Naive thymus-derived CD4-positive, alpha-beta T cell (primary cell): ENCODE results near the gene ALKBH6. TPM values are rescaled to one million over a fixed set of nuclear protein-coding genes. Genes with fewer than 3 reads are reported as not detected.

ENCODE experiments used
- ATAC-seq: fragments of 150-1000 bp; cut with Tn5 transposase; 2 replicates; pipeline ENCODE4 v1.10.0; 2021; ENCODE audit warnings: mild to moderate bottlenecking, moderate library complexity
- CTCF ChIA-PET: fragments of 350-600 bp; sonication (Branson Sonifier 250); formaldehyde crosslinking; loops from one replicate; lab custom pipeline; 2021; ENCODE audit warnings: antibody characterized with exemption; lab: Charles Lee
- POLR2A ChIA-PET: fragments of 350-600 bp; sonication (Branson Sonifier 250); formaldehyde crosslinking; loops from one replicate; lab custom pipeline; 2021; ENCODE audit warnings: antibody characterized with exemption, inconsistent platforms; lab: Charles Lee
- DNase-seq, 9 donors: peaks; one replicate each; pipeline versions ENCODE4 v3.0.0 to v3.0.0-alpha.2; 2020 to 2022; ENCODE audit warnings: mixed read lengths in 1 of 9
- H3K27ac ChIP-seq: one replicate; pipeline ENCODE4 v1.7.0; 2013; ENCODE audit warnings: mild to moderate bottlenecking, low read depth, low read length, moderate library complexity
- H3K27me3 ChIP-seq, 2 donors: one replicate each; pipeline ENCODE4 v1.7.0; 2013; ENCODE audit warnings: low read length in 2 of 2, mild to moderate bottlenecking in 2 of 2, moderate library complexity in 2 of 2; ENCODE audit not compliant: control insufficient read depth in 2 of 2, insufficient read depth in 2 of 2
- H3K36me3 ChIP-seq, 3 experiments: 1 replicate in 2 of 3; 2 replicates in 1 of 3; pipeline ENCODE4 v1.7.0; 2013; ENCODE audit warnings: low read length in 3 of 3, mild to moderate bottlenecking in 3 of 3, moderate library complexity in 1 of 3; ENCODE audit not compliant: insufficient read depth in 3 of 3, control insufficient read depth in 2 of 3
- H3K4me1 ChIP-seq, 2 donors: one replicate each; pipeline ENCODE4 v1.7.0; 2013; ENCODE audit warnings: low read length in 2 of 2, mild to moderate bottlenecking in 2 of 2, moderate library complexity in 1 of 2; ENCODE audit not compliant: control insufficient read depth in 2 of 2, insufficient read depth in 2 of 2
- H3K4me3 ChIP-seq: 2 replicates; pipeline ENCODE4 v1.7.0; 2013; ENCODE audit warnings: mild to moderate bottlenecking, low read length
- H3K9me3 ChIP-seq, 3 experiments: 1 replicate in 2 of 3; 2 replicates in 1 of 3; pipeline ENCODE4 v1.7.0; 2013; ENCODE audit warnings: low read length in 3 of 3; ENCODE audit not compliant: control insufficient read depth in 2 of 3
- H3K27ac Mint-ChIP-seq, 9 donors: one replicate each; pipeline ENCODE4 v1.8.0; 2020 to 2022; ENCODE audit warnings: mixed read lengths in 9 of 9, mild to moderate bottlenecking in 8 of 9, moderate library complexity in 5 of 9, inconsistent platforms in 2 of 9
- H3K27me3 Mint-ChIP-seq, 5 donors: one replicate each; pipeline ENCODE4 v1.8.0; 2021 to 2022; ENCODE audit warnings: mixed read lengths in 5 of 5, mild to moderate bottlenecking in 1 of 5
- H3K36me3 Mint-ChIP-seq, 5 donors: one replicate each; pipeline ENCODE4 v1.8.0; 2020 to 2022; ENCODE audit warnings: mixed read lengths in 5 of 5, mild to moderate bottlenecking in 3 of 5, inconsistent platforms in 1 of 5
- H3K4me1 Mint-ChIP-seq, 7 donors: one replicate each; pipeline ENCODE4 v1.8.0; 2020 to 2022; ENCODE audit warnings: mixed read lengths in 7 of 7, mild to moderate bottlenecking in 3 of 7, inconsistent platforms in 1 of 7
- H3K4me3 Mint-ChIP-seq, 10 donors: one replicate each; pipeline ENCODE4 v1.8.0; 2020 to 2022; ENCODE audit warnings: mild to moderate bottlenecking in 10 of 10, mixed read lengths in 10 of 10, moderate library complexity in 6 of 10, inconsistent platforms in 2 of 10
- H3K9me3 Mint-ChIP-seq, 11 donors: one replicate each; pipeline ENCODE4 v1.8.0; 2020 to 2022; ENCODE audit warnings: mixed read lengths in 11 of 11, mild to moderate bottlenecking in 4 of 11, inconsistent platforms in 1 of 11, moderate library complexity in 1 of 11
- intact Hi-C, 2 donors: fragments of 100-400 bp; cut with micrococcal nuclease; formaldehyde crosslinking; loops; one replicate each; pipeline ENCODE4 v1.15.1; 2023
- polyA plus RNA-seq, 2 donors: library from polyadenylated mRNA; unstranded; fragments of 300-500 nt; fragmentation: Illumina TruSeq; gene quantifications; one replicate each; pipeline ENCODE4 v1.2.3, GENCODE V29; 2021
- total RNA-seq, 6 experiments: library from RNA in 5 of 6; stranded (reverse) in 5 of 6; gene quantifications; 1 replicate in 5 of 6; 2 replicates in 1 of 6; pipeline ENCODE4 v1.2.3 and lab custom pipeline; 2021 to 2026

ALKBH6 gene
- 10 to 100 TPM; 32.6 to 60.6 (median 49.3) TPM for total RNA-seq
- 10 to 100 TPM; 19.1 to 34.1 TPM for polyA plus RNA-seq
- total RNA-seq (lab: John Stamatoyannopoulos, UW) = 7.4 reads per million, percentile 30 among the genes with 10 or more reads in this experiment

- ChIA-PET CTCF (interaction anchor here (1.0 kb wide), 1 partner anchor 56 kb away, joined by 3 read pairs; no protein-coding TSS in a partner anchor), POLR2A (interaction anchor here (0.5 to 2.1 kb wide), 10 partner anchors 9 to 803 kb away, joined by 3 to 12 read pairs (median 4); partner anchors contain the start of genes IGFLR1, SDHAF1, THAP8 and WDR62)
- Histone ChIP-seq H3K36me3 (peaks cover 0 to 9% (median 0%) of the 10 kb centered on the region in 3 experiments), H3K9me3 (no peaks in the 10 kb centered on the region), H3K4me3 (peak within 1 kb of the TSS; percentile 93), H3K4me1 (peaks cover 12 to 18% of the 10 kb centered on the region in 2 donors), H3K27me3 (no peaks in the 10 kb centered on the region), H3K27ac (peak within 1 kb of the TSS; percentile 86)
- H3K27me3 Mint-ChIP-seq = no peaks in the 10 kb centered on the region
- DNase-seq (peak; percentile 94 to 98 (median 97)), ATAC-seq (peak; percentile 100)
- peak within 1 kb of the TSS; percentile 88 to 99 (median 94) for H3K27ac Mint-ChIP-seq
- peaks cover 36 to 53% (median 46%) of the 10 kb centered on the region in 7 donors for H3K4me1 Mint-ChIP-seq
- intact Hi-C loops = loop anchor here (1.0 to 5.0 kb wide), 14 partner anchors 19 to 402 kb away; partner anchors contain the start of genes SDHAF1 (in 2 of the 2), TBCB (in 2 of the 2), THAP8 (in 2 of the 2) and WDR62 (in 2 of the 2)
- peaks cover 0 to 12% (median 0%) of the 10 kb centered on the region in 5 donors for H3K36me3 Mint-ChIP-seq
- H3K9me3 Mint-ChIP-seq = no peaks in the 10 kb centered on the region
- H3K4me3 Mint-ChIP-seq = peak within 1 kb of the TSS; percentile 92 to 99 (median 95)
These were observed at the start of gene ALKBH6 for GRCh38 chr19:36014012-36014924. Gene ALKBH6, minus strand, starts transcription at chr19:36014213. Its CDS starts 816 bp downstream, at chr19:36013397.

- Histone ChIP-seq H3K36me3 (no peaks in the 10 kb centered on the region), H3K4me3 (no peak overlapping the region), H3K9me3 (no peaks in the 10 kb centered on the region), H3K27ac (no peak overlapping the region), H3K4me1 (no peaks in the 10 kb centered on the region), H3K27me3 (no peaks in the 10 kb centered on the region)
- H3K4me1 Mint-ChIP-seq = peaks cover 0 to 11% (median under 1%) of the 10 kb centered on the region in 7 donors
- DNase-seq (no peak), ATAC-seq (no peak)
- H3K9me3 Mint-ChIP-seq = no peaks in the 10 kb centered on the region
- intact Hi-C loops = no loop called here
- CTCF ChIA-PET = no interaction called here
- H3K36me3 Mint-ChIP-seq = peaks cover 0 to 10% (median 0%) of the 10 kb centered on the region in 5 donors
- H3K27me3 Mint-ChIP-seq = no peaks in the 10 kb centered on the region
- peak overlapping the region in 1 of 9 donors; percentile 72 for H3K27ac Mint-ChIP-seq
- POLR2A ChIA-PET = no interaction called here
- H3K4me3 Mint-ChIP-seq = no peak overlapping the region
These were observed 47.4 kb upstream of the ALKBH6 start for GRCh38 chr19:36061367-36061766.

GRCh38 chr19:36060430-36060829 lies 46.4 kb upstream of the ALKBH6 start:
- peaks cover 0 to 6% (median 0%) of the 10 kb centered on the region in 5 donors for H3K36me3 Mint-ChIP-seq
- H3K4me3 Mint-ChIP-seq = no peak overlapping the region
- H3K27ac Mint-ChIP-seq = no peak overlapping the region
- ATAC-seq (peak; percentile 37), DNase-seq (peak in 1 of 9 donors; percentile 27)
- ChIA-PET CTCF (no interaction called here), POLR2A (no interaction called here)
- H3K4me1 Mint-ChIP-seq = peaks cover 3 to 21% (median 8%) of the 10 kb centered on the region in 7 donors
- no peak overlapping the region for H3K4me3 ChIP-seq
- H3K27ac ChIP-seq = no peak overlapping the region
- H3K9me3 ChIP-seq = no peaks in the 10 kb centered on the region
- peaks cover 2 to 3% of the 10 kb centered on the region in 2 donors for H3K4me1 ChIP-seq
- no peaks in the 10 kb centered on the region for H3K27me3 Mint-ChIP-seq
- intact Hi-C loops = loop anchor here in 1 of 2 donors (1.0 kb wide), 1 partner anchor 110 kb away; no protein-coding TSS in a partner anchor
- no peaks in the 10 kb centered on the region for H3K9me3 Mint-ChIP-seq
- H3K36me3 ChIP-seq = no peaks in the 10 kb centered on the region
- H3K27me3 ChIP-seq = no peaks in the 10 kb centered on the region

GRCh38 chr19:36059180-36059910 lies 45.3 kb upstream of the ALKBH6 start:
- Mint-ChIP-seq H3K36me3 (peaks cover 0 to 6% (median 0%) of the 10 kb centered on the region in 5 donors), H3K27me3 (no peaks in the 10 kb centered on the region), H3K27ac (no peak overlapping the region), H3K4me3 (peak overlapping the region in 1 of 10 donors; percentile 76), H3K9me3 (no peaks in the 10 kb centered on the region), H3K4me1 (peaks cover 6 to 24% (median 11%) of the 10 kb centered on the region in 7 donors)
- Histone ChIP-seq H3K27me3 (no peaks in the 10 kb centered on the region), H3K4me1 (peaks cover 6 to 8% of the 10 kb centered on the region in 2 donors), H3K9me3 (no peaks in the 10 kb centered on the region), H3K4me3 (no peak overlapping the region), H3K36me3 (no peaks in the 10 kb centered on the region), H3K27ac (no peak overlapping the region)
- intact Hi-C loops = loop anchor here in 1 of 2 donors (10.0 kb wide), 1 partner anchor 285 kb away; the partner anchor contains the start of gene ARHGAP33
- DNase-seq = no peak
- no peak for ATAC-seq
- ChIA-PET CTCF (interaction anchor here (1.0 to 1.3 kb wide), 2 partner anchors 68 to 69 kb away, joined by 3 to 4 read pairs; no protein-coding TSS in a partner anchor), POLR2A (no interaction called here)

GRCh38 chr19:36058481-36059179 lies 44.6 kb upstream of the ALKBH6 start:
- H3K27ac Mint-ChIP-seq = no peak overlapping the region
- ChIA-PET POLR2A (no interaction called here), CTCF (interaction anchor here (1.0 to 1.3 kb wide), 2 partner anchors 68 to 69 kb away, joined by 3 to 4 read pairs; no protein-coding TSS in a partner anchor)
- DNase-seq = no peak
- peaks cover 6 to 26% (median 14%) of the 10 kb centered on the region in 7 donors for H3K4me1 Mint-ChIP-seq
- peaks cover 0 to 6% (median 0%) of the 10 kb centered on the region in 5 donors for H3K36me3 Mint-ChIP-seq
- H3K9me3 Mint-ChIP-seq = peaks cover 0 to 2% (median 0%) of the 10 kb centered on the region in 11 donors
- H3K4me3 Mint-ChIP-seq = peak overlapping the region in 2 of 10 donors; percentile 8 to 76
- no peak for ATAC-seq
- Histone ChIP-seq H3K36me3 (no peaks in the 10 kb centered on the region), H3K27ac (no peak overlapping the region), H3K27me3 (no peaks in the 10 kb centered on the region), H3K9me3 (no peaks in the 10 kb centered on the region), H3K4me3 (no peak overlapping the region), H3K4me1 (peaks cover 7 to 8% of the 10 kb centered on the region in 2 donors)
- H3K27me3 Mint-ChIP-seq = no peaks in the 10 kb centered on the region
- intact Hi-C loops = loop anchor here in 1 of 2 donors (10.0 kb wide), 1 partner anchor 284 kb away; the partner anchor contains the start of gene ARHGAP33
